ENCODE data around the gene SHTN1.

Gene SHTN1

GRCh38 chr10:116873134-116873533, 131.9 kb downstream of the SHTN1 start:
- H3K4me1 Mint-ChIP-seq, result no peaks in the 10 kb centered on the region

GRCh38 chr10:116870949-116871348, 134.0 kb downstream of the SHTN1 start:
- peaks cover 3% of the 10 kb centered on the region for H3K27me3 Mint-ChIP-seq (ENCODE audit: low read depth, poor library complexity)
- no peak overlapping the region for H3K4me3 Mint-ChIP-seq
- no peak for DNase-seq
- no peak for TF ChIP-seq CTCF (IDR thresholded peaks at IDR 0.05)
- peaks cover 5% of the 10 kb centered on the region for H3K9me3 Mint-ChIP-seq
- H3K4me1 Mint-ChIP-seq, result no peaks in the 10 kb centered on the region
- no peak overlapping the region for H3K27ac Mint-ChIP-seq
- H3K36me3 Mint-ChIP-seq (ENCODE audit: low read depth), result peaks cover 6% of the 10 kb centered on the region

More at GRCh38 chr10:116873134-116873533, 131.9 kb downstream of the SHTN1 start:
- H3K27me3 Mint-ChIP-seq (ENCODE audit: low read depth, poor library complexity), result peaks cover 3% of the 10 kb centered on the region
- peaks cover 5% of the 10 kb centered on the region for H3K9me3 Mint-ChIP-seq
- H3K36me3 Mint-ChIP-seq (ENCODE audit: low read depth), result peaks cover 6% of the 10 kb centered on the region
- H3K27ac Mint-ChIP-seq, result no peak overlapping the region
- no peak overlapping the region for H3K4me3 Mint-ChIP-seq
- TF ChIP-seq CTCF (IDR thresholded peaks at IDR 0.05), result no peak
- no peak for DNase-seq

GRCh38 chr10:116868722-116869121, 136.3 kb downstream of the SHTN1 start:
- TF ChIP-seq CTCF (IDR thresholded peaks at IDR 0.05), result no peak
- no peak for DNase-seq
- Mint-ChIP-seq H3K4me3 (no peak overlapping the region), H3K27ac (no peak overlapping the region), H3K4me1 (no peaks in the 10 kb centered on the region), H3K9me3 (peaks cover 5% of the 10 kb centered on the region), H3K27me3 (ENCODE audit: low read depth, poor library complexity) (peaks cover 3% of the 10 kb centered on the region), H3K36me3 (ENCODE audit: low read depth) (peaks cover 6% of the 10 kb centered on the region)

GRCh38 chr10:116868198-116868676, 136.8 kb downstream of the SHTN1 start:
- Mint-ChIP-seq H3K27ac (no peak overlapping the region), H3K4me1 (no peaks in the 10 kb centered on the region), H3K9me3 (peaks cover 5% of the 10 kb centered on the region), H3K4me3 (no peak overlapping the region), H3K36me3 (ENCODE audit: low read depth) (peaks cover 6% of the 10 kb centered on the region), H3K27me3 (ENCODE audit: low read depth, poor library complexity) (peaks cover 3% of the 10 kb centered on the region)
- TF ChIP-seq CTCF (IDR thresholded peaks at IDR 0.05), result no peak
- DNase-seq, result no peak

GRCh38 chr10:116866987-116867595, 137.9 kb downstream of the SHTN1 start:
- Mint-ChIP-seq H3K4me1 (no peaks in the 10 kb centered on the region), H3K9me3 (no peaks in the 10 kb centered on the region), H3K27ac (no peak overlapping the region), H3K4me3 (no peak overlapping the region), H3K36me3 (ENCODE audit: low read depth) (peaks cover under 1% of the 10 kb centered on the region), H3K27me3 (ENCODE audit: low read depth, poor library complexity) (peaks cover 3% of the 10 kb centered on the region)
- no peak for DNase-seq
- TF ChIP-seq CTCF (IDR thresholded peaks at IDR 0.05), result no peak

GRCh38 chr10:116866066-116866465, 138.9 kb downstream of the SHTN1 start:
- peaks cover 8% of the 10 kb centered on the region for H3K27me3 Mint-ChIP-seq (ENCODE audit: low read depth, poor library complexity)
- no peak for DNase-seq
- no peaks in the 10 kb centered on the region for H3K4me1 Mint-ChIP-seq
- H3K36me3 Mint-ChIP-seq (ENCODE audit: low read depth), result no peaks in the 10 kb centered on the region
- no peak overlapping the region for H3K27ac Mint-ChIP-seq
- no peaks in the 10 kb centered on the region for H3K9me3 Mint-ChIP-seq
- H3K4me3 Mint-ChIP-seq, result no peak overlapping the region
- no peak for TF ChIP-seq CTCF (IDR thresholded peaks at IDR 0.05)
